GM12873 (cell line): Measurements from ENCODE around the gene U2AF1L4.

Experiments used
- CTCF ChIP-seq: IDR thresholded peaks from 2 replicates; pipeline ENCODE4 v1.5.1; 2012; ENCODE audit warnings: low read depth, mild to moderate bottlenecking, moderate library complexity, low read length, control low read depth; ENCODE audit not compliant: insufficient read depth; ENCODE audit errors: missing control alignments

U2AF1L4 gene

GRCh38 chr19:35784503-35785338, 39.5 kb upstream of the U2AF1L4 start:
- no peak for TF ChIP-seq CTCF

- TF ChIP-seq CTCF: no peak
These were observed 38.5 kb upstream of the U2AF1L4 start for GRCh38 chr19:35783469-35784434.

DNA sequence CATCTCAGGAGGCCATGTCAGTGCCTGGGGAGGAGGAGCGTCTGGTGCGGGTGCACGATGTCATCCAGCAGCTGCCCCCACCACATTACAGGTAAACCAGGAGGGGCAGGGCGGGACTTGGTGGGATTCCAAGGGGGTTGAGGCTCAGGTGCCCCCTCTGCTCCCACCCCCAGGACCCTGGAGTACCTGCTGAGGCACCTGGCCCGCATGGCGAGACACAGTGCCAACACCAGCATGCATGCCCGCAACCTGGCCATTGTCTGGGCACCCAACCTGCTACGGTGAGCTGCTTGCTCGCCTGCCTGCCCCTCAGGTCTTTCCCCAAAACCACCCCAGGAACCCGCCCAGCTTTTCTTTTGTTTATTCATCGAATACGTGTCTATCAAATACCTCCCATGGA, 37.4 kb upstream of the U2AF1L4 start:
- TF ChIP-seq CTCF: no peak

- no peak for TF ChIP-seq CTCF
These were observed 36.4 kb upstream of the U2AF1L4 start for GRCh38 chr19:35781650-35782049.

DNA sequence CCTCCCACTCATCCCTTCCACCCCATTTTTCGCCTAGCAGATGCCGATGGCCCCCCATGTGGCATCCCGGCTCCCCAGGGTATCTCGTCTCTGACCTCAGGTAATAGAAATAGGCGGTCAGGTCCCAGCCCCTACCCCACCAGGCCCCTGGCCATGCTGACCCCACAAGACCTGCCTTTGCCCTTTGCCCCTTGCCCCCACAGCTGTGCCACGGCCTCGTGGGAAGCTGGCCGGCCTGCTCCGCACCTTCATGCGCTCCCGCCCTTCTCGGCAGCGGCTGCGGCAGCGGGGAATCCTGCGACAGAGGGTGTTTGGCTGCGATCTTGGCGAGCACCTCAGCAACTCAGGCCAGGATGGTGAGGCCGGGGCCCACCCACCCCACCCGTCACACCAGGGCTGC, 35.5 kb upstream of the U2AF1L4 start:
- no peak for TF ChIP-seq CTCF

DNA sequence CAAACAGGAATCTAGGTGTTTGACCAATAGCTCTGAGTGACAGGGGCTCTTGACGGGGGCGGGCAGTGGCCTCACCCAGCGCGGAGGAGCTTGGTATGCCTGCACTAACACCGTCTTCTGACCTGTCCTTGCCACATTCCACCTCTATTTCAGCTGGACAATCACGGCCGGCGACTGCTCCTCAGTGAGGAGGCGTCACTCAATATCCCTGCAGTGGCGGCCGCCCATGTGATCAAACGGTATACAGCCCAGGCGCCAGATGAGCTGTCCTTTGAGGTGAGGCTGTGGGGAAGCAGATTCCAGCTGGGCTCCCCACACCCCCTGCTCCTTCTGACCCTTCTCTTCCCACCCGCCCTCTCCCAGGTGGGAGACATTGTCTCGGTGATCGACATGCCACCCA, 34.8 kb upstream of the U2AF1L4 start:
- TF ChIP-seq CTCF: no peak

GRCh38 chr19:35779033-35779432, 33.8 kb upstream of the U2AF1L4 start:
- no peak for TF ChIP-seq CTCF
